Activated CD8-positive, alpha-beta memory T cell treated with anti-CD3 and anti-CD28 coated beads, Interleukin-2, amount 50 U/mL, for 48 hours (primary cell): ENCODE results near the gene RAB22A.
A peak's percentile ranks its signal among the peaks of the same experiment; 100 is the strongest.

Experiments used
- DNase-seq: peaks from one replicate; pipeline ENCODE4 v3.0.0-alpha.2; 2020

RAB22A gene

GRCh38 chr20:58305061-58305460, 4.5 kb upstream of the RAB22A start:
- DNase-seq, result no peak

GRCh38 chr20:58306421-58307261, 2.9 kb upstream of the RAB22A start:
- peak; percentile 72 for DNase-seq

GRCh38 chr20:58307270-58307669, 2.2 kb upstream of the RAB22A start:
- no peak for DNase-seq

- DNase-seq, result no peak
Measured at GRCh38 chr20:58308290-58308679, 1.2 kb upstream of the RAB22A start.

- DNase-seq, result peak; percentile 83
Measured at GRCh38 chr20:58308680-58309527, 611 bp upstream of the RAB22A start.

- no peak for DNase-seq
Measured at GRCh38 chr20:58310291-58310782, 822 bp downstream of the RAB22A start.

- no peak for DNase-seq
Measured at GRCh38 chr20:58312836-58313235, 3.3 kb downstream of the RAB22A start.

- no peak for DNase-seq
Measured at GRCh38 chr20:58313396-58313795, 3.9 kb downstream of the RAB22A start.

- DNase-seq, result no peak
Measured at GRCh38 chr20:58321205-58321604, 11.7 kb downstream of the RAB22A start.

GRCh38 chr20:58322083-58322482, 12.6 kb downstream of the RAB22A start:
- DNase-seq, result no peak

- DNase-seq, result no peak
Measured at GRCh38 chr20:58325912-58326311, 16.4 kb downstream of the RAB22A start.

GRCh38 chr20:58327211-58327610, 17.7 kb downstream of the RAB22A start:
- DNase-seq, result no peak

- no peak for DNase-seq
Measured at GRCh38 chr20:58328836-58329235, 19.3 kb downstream of the RAB22A start.

- DNase-seq, result no peak
Measured at GRCh38 chr20:58329711-58330110, 20.2 kb downstream of the RAB22A start.

- no peak for DNase-seq
Measured at GRCh38 chr20:58330249-58330648, 20.7 kb downstream of the RAB22A start.

- DNase-seq, result no peak
Measured at GRCh38 chr20:58330687-58331086, 21.2 kb downstream of the RAB22A start.

- DNase-seq, result no peak
Measured at GRCh38 chr20:58331961-58332551, 22.5 kb downstream of the RAB22A start.

- no peak for DNase-seq
Measured at GRCh38 chr20:58339741-58340140, 30.2 kb downstream of the RAB22A start.

- no peak for DNase-seq
Measured at GRCh38 chr20:58340151-58340550, 30.6 kb downstream of the RAB22A start.

- DNase-seq, result no peak
Measured at GRCh38 chr20:58340853-58341252, 31.3 kb downstream of the RAB22A start.

- DNase-seq, result no peak
Measured at GRCh38 chr20:58342104-58342945, 32.8 kb downstream of the RAB22A start.

- DNase-seq, result no peak
Measured at GRCh38 chr20:58344741-58345140, 35.2 kb downstream of the RAB22A start.
